Erythroblast (primary cell): ENCODE results near the gene PRRX2.

Experiments
- GATA1 ChIP-seq: IDR thresholded peaks from 2 replicates; pipeline ENCODE4 v1.6.1; 2011; ENCODE audit warnings: low read depth, mild to moderate bottlenecking, control low read depth, low read length, moderate library complexity
- POLR2A ChIP-seq: IDR thresholded peaks from 2 replicates; pipeline ENCODE4 v1.6.1; 2011; ENCODE audit warnings: mild to moderate bottlenecking, low read length

- no peak for TF ChIP-seq POLR2A
- no peak for TF ChIP-seq GATA1
These were observed 17.2 kb upstream of the PRRX2 start for GRCh38 chr9:129648092-129648763.
